Measurements from ENCODE around the gene BAIAP2. TPM values are rescaled to one million over a fixed set of nuclear protein-coding genes. Genes with fewer than 3 reads are reported as not detected.

Gene BAIAP2
- total and polyA plus RNA-seq, 2 of the 13 experiments (the other 11 are each of a cell fraction or from before 2014, with no cell fraction given) = 22.5 to 24.0 TPM

DNA sequence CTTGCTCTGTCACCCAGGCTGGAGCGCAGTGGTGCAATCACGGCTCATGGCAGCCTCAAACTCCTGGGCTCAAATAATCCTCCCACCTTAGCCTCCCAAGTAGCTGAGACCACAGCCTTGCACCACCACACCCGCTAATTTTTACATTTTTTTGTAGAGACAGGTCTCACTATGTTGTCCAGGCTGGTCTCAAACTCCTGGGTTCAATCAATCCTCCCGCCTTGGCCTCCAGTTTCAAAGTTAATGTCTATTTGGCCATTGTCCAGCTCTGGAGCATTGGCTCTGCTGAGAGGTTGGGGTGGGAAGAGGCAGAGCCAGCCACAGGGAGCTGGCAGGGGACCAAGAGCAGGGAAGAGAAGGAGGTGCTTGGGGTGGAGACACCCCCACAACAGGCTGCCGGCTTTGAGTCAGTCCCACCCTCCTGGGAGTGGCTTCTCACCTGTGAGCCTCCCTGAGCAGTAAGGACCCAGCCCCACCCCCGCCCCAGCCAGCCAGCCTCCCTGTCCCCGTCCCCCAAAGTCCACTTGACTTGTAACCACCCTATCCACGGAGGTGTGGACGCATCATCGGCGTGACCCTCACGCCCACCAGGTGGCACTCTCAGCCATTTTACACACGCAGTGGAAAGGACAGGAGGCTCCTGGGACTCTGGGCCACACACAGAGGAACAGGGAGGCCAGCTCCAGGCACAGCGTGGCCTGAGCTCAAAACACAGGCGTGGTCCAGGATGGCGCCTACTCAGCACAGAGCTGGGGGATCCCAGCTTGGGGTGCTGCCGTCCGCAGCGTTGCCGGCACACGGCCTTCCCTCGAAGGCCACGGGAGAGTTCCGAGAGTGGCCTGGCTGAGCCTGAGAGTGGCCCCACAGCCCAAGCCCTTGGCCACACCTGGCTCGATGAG, 107.6 kb downstream of the BAIAP2 start (continued):
- TF ChIP-seq, protein P1, sequence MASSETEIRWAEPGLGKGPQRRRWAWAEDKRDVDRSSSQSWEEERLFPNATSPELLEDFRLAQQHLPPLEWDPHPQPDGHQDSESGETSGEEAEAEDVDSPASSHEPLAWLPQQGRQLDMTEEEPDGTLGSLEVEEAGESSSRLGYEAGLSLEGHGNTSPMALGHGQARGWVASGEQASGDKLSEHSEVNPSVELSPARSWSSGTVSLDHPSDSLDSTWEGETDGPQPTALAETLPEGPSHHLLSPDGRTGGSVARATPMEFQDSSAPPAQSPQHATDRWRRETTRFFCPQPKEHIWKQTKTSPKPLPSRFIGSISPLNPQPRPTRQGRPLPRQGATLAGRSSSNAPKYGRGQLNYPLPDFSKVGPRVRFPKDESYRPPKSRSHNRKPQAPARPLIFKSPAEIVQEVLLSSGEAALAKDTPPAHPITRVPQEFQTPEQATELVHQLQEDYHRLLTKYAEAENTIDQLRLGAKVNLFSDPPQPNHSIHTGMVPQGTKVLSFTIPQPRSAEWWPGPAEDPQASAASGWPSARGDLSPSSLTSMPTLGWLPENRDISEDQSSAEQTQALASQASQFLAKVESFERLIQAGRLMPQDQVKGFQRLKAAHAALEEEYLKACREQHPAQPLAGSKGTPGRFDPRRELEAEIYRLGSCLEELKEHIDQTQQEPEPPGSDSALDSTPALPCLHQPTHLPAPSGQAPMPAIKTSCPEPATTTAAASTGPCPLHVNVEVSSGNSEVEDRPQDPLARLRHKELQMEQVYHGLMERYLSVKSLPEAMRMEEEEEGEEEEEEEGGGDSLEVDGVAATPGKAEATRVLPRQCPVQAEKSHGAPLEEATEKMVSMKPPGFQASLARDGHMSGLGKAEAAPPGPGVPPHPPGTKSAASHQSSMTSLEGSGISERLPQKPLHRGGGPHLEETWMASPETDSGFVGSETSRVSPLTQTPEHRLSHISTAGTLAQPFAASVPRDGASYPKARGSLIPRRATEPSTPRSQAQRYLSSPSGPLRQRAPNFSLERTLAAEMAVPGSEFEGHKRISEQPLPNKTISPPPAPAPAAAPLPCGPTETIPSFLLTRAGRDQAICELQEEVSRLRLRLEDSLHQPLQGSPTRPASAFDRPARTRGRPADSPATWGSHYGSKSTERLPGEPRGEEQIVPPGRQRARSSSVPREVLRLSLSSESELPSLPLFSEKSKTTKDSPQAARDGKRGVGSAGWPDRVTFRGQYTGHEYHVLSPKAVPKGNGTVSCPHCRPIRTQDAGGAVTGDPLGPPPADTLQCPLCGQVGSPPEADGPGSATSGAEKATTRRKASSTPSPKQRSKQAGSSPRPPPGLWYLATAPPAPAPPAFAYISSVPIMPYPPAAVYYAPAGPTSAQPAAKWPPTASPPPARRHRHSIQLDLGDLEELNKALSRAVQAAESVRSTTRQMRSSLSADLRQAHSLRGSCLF (CRISPR knock-in tag; IDR thresholded peaks at IDR 0.05; ENCODE audit: borderline replicate concordance) = no peak
- TF ChIP-seq NKX3-1 (CRISPR knock-in tag; IDR thresholded peaks at IDR 0.05) (no peak), TFE3 (CRISPR knock-in tag; IDR thresholded peaks at IDR 0.05) (0 out of 2 replicates have a peak, but pooled peaks have one; percentile 7), POLR2AphosphoS5 (IDR thresholded peaks at IDR 0.05; ENCODE audit: low read depth, low read length) (no peak), EED (CRISPR knock-in tag; IDR thresholded peaks at IDR 0.05) (peak; percentile 60; the same call in 1 of the 2 replicates), ZNF335 (CRISPR knock-in tag; IDR thresholded peaks at IDR 0.05) (no peak), DNMT1 (CRISPR knock-in tag; IDR thresholded peaks at IDR 0.05) (no peak), ZNF510 (CRISPR knock-in tag; IDR thresholded peaks at IDR 0.05; ENCODE audit: low read depth) (no peak), IKZF1 (IDR thresholded peaks at IDR 0.05) (no peak), RAD21 (CRISPR knock-in tag; IDR thresholded peaks at IDR 0.05) (peak; percentile 90), HIC2 (CRISPR knock-in tag; IDR thresholded peaks at IDR 0.05; ENCODE audit: low read depth) (peak; percentile 52; the same call in 1 of the 2 replicates), KDM5B (CRISPR knock-in tag; IDR thresholded peaks at IDR 0.05; ENCODE audit: borderline replicate concordance) (peak; percentile 55; the same call in 1 of the 2 replicates), ZNF839 (CRISPR knock-in tag; IDR thresholded peaks at IDR 0.05; ENCODE audit: borderline replicate concordance) (no peak), TAF1 (CRISPR knock-in tag; IDR thresholded peaks at IDR 0.05) (no peak), SIX4 (CRISPR knock-in tag; IDR thresholded peaks at IDR 0.05) (no peak)
- TF ChIP-seq, protein P2, sequence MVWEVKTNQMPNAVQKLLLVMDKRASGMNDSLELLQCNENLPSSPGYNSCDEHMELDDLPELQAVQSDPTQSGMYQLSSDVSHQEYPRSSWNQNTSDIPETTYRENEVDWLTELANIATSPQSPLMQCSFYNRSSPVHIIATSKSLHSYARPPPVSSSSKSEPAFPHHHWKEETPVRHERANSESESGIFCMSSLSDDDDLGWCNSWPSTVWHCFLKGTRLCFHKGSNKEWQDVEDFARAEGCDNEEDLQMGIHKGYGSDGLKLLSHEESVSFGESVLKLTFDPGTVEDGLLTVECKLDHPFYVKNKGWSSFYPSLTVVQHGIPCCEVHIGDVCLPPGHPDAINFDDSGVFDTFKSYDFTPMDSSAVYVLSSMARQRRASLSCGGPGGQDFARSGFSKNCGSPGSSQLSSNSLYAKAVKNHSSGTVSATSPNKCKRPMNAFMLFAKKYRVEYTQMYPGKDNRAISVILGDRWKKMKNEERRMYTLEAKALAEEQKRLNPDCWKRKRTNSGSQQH (CRISPR knock-in tag; IDR thresholded peaks at IDR 0.05; ENCODE audit: low read depth) = no peak
- TF ChIP-seq, protein P3, sequence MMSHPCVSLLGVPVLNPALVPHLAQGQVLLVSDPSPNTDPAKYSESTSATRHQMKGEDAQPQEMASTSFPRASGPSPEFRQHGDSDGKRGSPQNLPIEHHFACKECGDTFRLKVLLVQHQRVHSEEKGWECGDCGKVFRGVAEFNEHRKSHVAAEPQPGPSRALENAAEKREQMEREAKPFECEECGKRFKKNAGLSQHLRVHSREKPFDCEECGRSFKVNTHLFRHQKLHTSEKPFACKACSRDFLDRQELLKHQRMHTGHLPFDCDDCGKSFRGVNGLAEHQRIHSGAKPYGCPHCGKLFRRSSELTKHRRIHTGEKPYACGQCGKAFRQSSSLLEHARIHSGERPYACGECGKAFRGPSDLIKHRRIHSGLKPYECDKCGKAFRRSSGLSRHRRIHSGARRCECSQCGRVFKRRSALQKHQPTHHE (CRISPR knock-in tag; IDR thresholded peaks at IDR 0.05; ENCODE audit: borderline replicate concordance) = no peak
